Upper lobe of left lung (tissue), 4 donors: ENCODE measurements around the gene PKDCC.

ENCODE experiments used
- CTCF ChIP-seq, 6 experiments: fragments of 450-650 bp in 4 of 6; fragments of 200-600 bp in 2 of 6; sonication (generic) in 2 of 6; IDR thresholded peaks; one replicate each; pipeline ENCODE4 v1.5.1; 2016 to 2019; ENCODE audit warnings: antibody characterized with exemption in 6 of 6
- POLR2AphosphoS5 ChIP-seq, 2 donors: sonication (generic); formaldehyde crosslinking; IDR thresholded peaks; one replicate each; pipeline ENCODE4 v1.5.1; 2017; ENCODE audit warnings: antibody characterized with exemption in 2 of 2

GRCh38 chr2:42041377-42042127 lies 6.3 kb upstream of the PKDCC start:
- no peak for TF ChIP-seq POLR2AphosphoS5 (IDR thresholded peaks at IDR 0.05)
- no peak for TF ChIP-seq CTCF (IDR thresholded peaks at IDR 0.05)
